Muscle of leg (tissue), 11 donors: ENCODE data around the gene ADAM22. TPM values are rescaled to one million over a fixed set of nuclear protein-coding genes. Genes with fewer than 3 reads are reported as not detected.

Experiments
- DNase-seq: peaks from one replicate; pipeline ENCODE4 v3.0.0; 2013
- H3K27ac ChIP-seq: one replicate; pipeline ENCODE4 v1.5.1; 2013; ENCODE audit warnings: mild to moderate bottlenecking, low read length, control low read depth
- H3K27me3 ChIP-seq: one replicate; pipeline ENCODE4 v1.6.1; 2013; ENCODE audit warnings: low read length; ENCODE audit not compliant: control insufficient read depth, insufficient read depth
- H3K36me3 ChIP-seq: one replicate; pipeline ENCODE4 v1.6.1; 2013; ENCODE audit warnings: low read length; ENCODE audit not compliant: control insufficient read depth, insufficient read depth
- H3K4me1 ChIP-seq: one replicate; pipeline ENCODE4 v1.6.1; 2013; ENCODE audit warnings: low read length; ENCODE audit not compliant: control insufficient read depth, insufficient read depth
- H3K4me3 ChIP-seq: one replicate; pipeline ENCODE4 v1.5.1; 2013; ENCODE audit warnings: low read length, control low read depth
- H3K9me3 ChIP-seq: replicated peaks from 2 replicates; pipeline ENCODE4 v1.6.1; 2013; ENCODE audit warnings: low read depth, low read length; ENCODE audit not compliant: control insufficient read depth
- WGBS: methylation state at CpG from one replicate; pipeline ENCODE4 v1.1.5; 2013; ENCODE audit warnings: missing lambda C conversion rate; ENCODE audit not compliant: insufficient coverage; 5-methylcytosine and 5-hydroxymethylcytosine counted together
- polyA plus RNA-seq, 8 donors: library from polyadenylated mRNA; unstranded; fragments of 120-200 nt; gene quantifications; one replicate each; pipeline versions ENCODE4 v1.2.1 to v1.2.3, GENCODE V29; 2013; ENCODE audit warnings: inconsistent platforms in 1 of 8, low replicate concordance in 1 of 8; ENCODE audit not compliant: insufficient read length in 8 of 8, insufficient read depth in 1 of 8
- total RNA-seq: library from RNA; stranded (reverse); fragments of 120-200 nt; gene quantifications from one replicate; pipeline ENCODE4 v1.2.4, GENCODE V29; 2013

Gene ADAM22
- total and polyA plus RNA-seq, 9 donors, result 7.3 to 17.1 (median 15.1) TPM

DNA sequence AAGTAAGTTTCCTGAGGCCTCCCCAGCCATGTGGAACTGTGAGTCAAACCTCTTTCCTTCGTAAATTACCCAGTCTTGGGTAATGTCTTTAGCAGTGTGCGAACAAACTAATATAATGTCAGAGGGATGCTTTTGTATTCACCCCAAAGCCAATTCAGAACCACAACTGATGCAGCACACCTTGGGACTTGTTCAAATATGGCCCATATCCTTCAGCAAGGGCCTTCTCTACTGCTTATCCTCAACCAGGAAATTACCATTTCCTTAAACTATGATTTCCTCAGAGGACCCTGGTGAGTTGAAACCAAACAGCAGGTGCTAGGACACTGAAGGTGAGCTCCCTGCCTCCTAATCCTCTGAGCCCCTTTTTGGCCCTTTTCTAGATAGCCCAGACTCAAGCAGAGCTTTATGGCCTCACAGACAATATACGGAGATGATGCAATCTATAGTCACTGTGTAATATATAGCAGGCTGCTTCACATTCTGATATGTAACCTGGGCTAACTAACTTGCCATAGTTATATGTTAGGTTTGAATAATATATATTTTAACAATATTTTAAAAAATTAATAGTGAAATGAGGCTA is 270.6 kb downstream of the ADAM22 start:
- no CpG with 5 or more reads among the region's 3 CpGs for WGBS
- H3K4me1 ChIP-seq, result peaks cover 9% of the 10 kb centered on the region
- no peak for DNase-seq
- H3K36me3 ChIP-seq, result peaks cover 40% of the 10 kb centered on the region
- H3K27me3 ChIP-seq, result no peaks in the 10 kb centered on the region
- no peaks in the 10 kb centered on the region for H3K9me3 ChIP-seq
- no peak overlapping the region for H3K27ac ChIP-seq
- no peak overlapping the region for H3K4me3 ChIP-seq

DNA sequence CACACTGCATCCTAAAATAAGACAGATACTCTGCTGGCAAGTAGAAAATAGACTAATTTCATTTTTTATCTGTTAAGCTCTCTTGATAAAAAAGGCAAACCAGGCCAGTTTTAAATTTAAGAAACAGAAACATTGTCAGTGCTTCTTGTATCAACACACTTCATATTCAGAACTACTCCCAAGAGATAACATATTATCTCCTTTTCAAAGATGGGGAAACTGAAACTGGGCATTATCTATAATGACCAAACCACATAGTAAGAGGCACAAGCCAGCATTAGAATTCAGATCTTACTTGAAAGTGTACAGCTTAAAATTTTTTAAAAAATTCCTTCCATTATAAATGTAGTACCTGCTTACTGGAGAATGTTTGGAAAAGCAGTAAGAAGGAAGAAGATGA is 271.1 kb downstream of the ADAM22 start:
- peaks cover 9% of the 10 kb centered on the region for H3K4me1 ChIP-seq
- no peak overlapping the region for H3K4me3 ChIP-seq
- no peak overlapping the region for H3K27ac ChIP-seq
- no peak for DNase-seq
- peaks cover 43% of the 10 kb centered on the region for H3K36me3 ChIP-seq
- H3K9me3 ChIP-seq, result no peaks in the 10 kb centered on the region
- H3K27me3 ChIP-seq, result no peaks in the 10 kb centered on the region

DNA sequence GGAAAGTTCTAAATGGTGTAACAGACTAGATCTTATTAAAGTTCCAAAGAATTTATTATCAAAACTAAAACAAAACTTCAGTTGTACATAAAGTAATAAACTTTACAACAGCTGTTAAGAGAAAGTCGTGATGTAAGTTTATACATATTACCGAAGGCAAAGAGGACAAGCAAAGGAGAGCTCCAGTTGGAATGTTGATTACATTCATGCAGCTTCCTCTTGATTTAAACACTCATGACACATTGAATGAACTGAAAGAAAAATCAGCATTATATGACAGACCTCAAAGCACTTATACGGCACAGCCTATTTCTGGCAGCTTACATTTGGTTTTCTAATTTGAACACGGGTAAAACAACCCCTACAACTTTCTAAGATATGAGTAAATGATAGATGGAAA is 272.2 kb downstream of the ADAM22 start:
- Histone ChIP-seq H3K4me1 (peaks cover 2% of the 10 kb centered on the region), H3K9me3 (no peaks in the 10 kb centered on the region), H3K4me3 (no peak overlapping the region), H3K36me3 (peaks cover 45% of the 10 kb centered on the region), H3K27ac (no peak overlapping the region), H3K27me3 (no peaks in the 10 kb centered on the region)
- no peak for DNase-seq
- WGBS, result no CpG with 5 or more reads among the region's 4 CpGs

DNA sequence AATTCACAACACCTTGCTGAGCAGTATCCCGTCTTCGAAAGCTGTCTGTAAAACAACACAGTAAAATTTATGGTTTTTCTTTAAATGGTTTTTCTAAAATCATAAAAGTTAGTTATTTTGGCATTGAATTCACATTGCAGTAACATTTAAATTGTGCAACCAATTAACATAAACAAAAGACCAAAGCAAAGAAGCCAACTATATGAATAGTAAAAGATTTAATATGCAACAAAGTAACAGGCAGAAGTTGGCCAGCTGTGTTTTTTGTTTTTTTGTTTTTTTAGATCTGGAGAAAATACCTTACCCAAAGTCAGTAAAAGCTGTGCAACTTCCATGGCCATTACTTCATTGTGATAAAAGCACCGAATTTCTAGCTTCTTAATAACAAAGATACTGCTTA is 274.5 kb downstream of the ADAM22 start:
- DNase-seq, result no peak
- H3K27me3 ChIP-seq, result no peaks in the 10 kb centered on the region
- H3K4me1 ChIP-seq, result no peaks in the 10 kb centered on the region
- H3K9me3 ChIP-seq, result no peaks in the 10 kb centered on the region
- no CpG with 5 or more reads among the region's 3 CpGs for WGBS
- no peak overlapping the region for H3K27ac ChIP-seq
- peaks cover 52% of the 10 kb centered on the region for H3K36me3 ChIP-seq
- H3K4me3 ChIP-seq, result no peak overlapping the region

DNA sequence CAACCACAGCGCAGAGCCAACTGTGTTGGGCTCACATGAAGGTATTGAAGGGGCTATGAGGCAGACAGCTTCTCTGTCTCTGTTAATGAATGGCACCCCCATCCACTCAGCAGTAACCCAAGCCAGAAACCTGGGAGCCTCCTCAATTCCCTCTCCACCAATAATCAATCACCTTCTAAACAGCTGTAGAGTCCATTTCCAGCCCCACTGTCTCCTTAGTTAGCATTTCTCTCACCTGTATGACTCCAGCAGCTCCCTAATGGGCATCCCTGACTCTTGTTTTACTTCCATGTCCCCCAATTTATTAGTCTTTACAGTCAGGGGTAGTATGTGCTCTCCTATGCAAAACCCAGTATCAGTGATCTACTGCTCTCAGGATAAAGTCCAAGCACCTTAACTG is 278.9 kb downstream of the ADAM22 start:
- Histone ChIP-seq H3K4me3 (no peak overlapping the region), H3K4me1 (no peaks in the 10 kb centered on the region), H3K27ac (no peak overlapping the region), H3K36me3 (peaks cover 57% of the 10 kb centered on the region), H3K9me3 (no peaks in the 10 kb centered on the region), H3K27me3 (no peaks in the 10 kb centered on the region)
- WGBS, result 100% methylated on average over 1 of the region's 1 CpG
- no peak for DNase-seq

DNA sequence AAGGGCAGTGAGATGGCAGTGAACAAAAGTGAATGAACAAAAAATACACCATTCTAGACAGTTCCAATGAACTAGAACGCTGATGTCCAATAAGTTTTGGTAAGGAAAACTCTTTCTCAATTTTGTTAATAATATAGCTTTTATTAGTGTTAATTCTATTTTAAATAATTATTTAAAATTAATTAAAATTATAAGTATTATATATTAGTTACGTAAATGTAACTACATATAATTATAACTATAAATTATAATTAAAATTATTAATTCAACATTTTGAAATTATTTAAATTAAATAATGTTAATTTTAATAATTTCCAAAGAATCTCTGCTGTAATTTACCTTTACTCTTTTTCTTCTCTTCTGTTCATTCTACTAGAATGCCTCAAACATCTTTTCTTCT is 280.4 kb downstream of the ADAM22 start:
- Histone ChIP-seq H3K36me3 (peaks cover 49% of the 10 kb centered on the region), H3K27ac (no peak overlapping the region), H3K4me3 (no peak overlapping the region), H3K27me3 (no peaks in the 10 kb centered on the region), H3K9me3 (no peaks in the 10 kb centered on the region), H3K4me1 (peaks cover 6% of the 10 kb centered on the region)
- WGBS, result no CpG with 5 or more reads among the region's 2 CpGs
- DNase-seq, result no peak

DNA sequence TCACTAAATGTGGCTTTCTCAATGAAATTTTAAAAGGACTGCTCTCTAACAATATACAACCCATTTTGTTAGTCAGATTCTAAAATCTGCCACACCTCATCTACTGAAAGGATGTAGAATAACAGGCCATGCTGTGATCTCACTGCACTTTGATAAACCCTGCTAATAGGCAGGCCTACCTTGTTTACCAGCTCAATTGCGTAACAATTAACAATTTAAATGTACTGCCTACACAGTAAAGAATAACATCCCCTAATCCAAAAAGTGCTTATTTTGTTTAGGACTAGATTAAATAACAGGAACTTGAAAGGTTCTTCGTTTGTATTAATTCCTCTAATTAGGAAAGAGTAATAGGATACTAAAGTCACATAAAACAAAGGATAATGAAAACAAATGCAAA is 281.2 kb downstream of the ADAM22 start:
- no peak for DNase-seq
- no CpG with 5 or more reads among the region's 2 CpGs for WGBS
- H3K4me1 ChIP-seq, result peaks cover 6% of the 10 kb centered on the region
- H3K27me3 ChIP-seq, result no peaks in the 10 kb centered on the region
- peaks cover 43% of the 10 kb centered on the region for H3K36me3 ChIP-seq
- no peaks in the 10 kb centered on the region for H3K9me3 ChIP-seq
- H3K4me3 ChIP-seq, result no peak overlapping the region
- no peak overlapping the region for H3K27ac ChIP-seq

DNA sequence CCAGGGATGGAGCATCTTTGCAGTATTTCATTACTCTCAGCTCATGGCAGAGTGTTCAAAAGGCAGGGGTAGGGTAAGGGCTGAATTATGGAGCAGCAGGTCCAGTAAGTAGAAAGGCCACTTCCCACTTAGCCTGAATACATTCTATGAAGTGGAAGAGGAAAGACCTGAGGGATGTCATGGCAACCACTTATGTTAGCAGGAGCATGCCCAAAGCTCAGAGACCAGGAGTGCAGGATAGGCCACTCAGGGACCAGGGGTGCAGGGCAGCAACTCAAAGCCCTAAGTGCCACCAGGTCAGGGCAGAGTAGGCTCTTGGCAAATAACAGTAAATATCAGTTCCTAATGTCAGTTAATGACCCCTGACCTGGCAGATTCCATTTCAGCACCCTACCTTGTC is 282.2 kb downstream of the ADAM22 start:
- Histone ChIP-seq H3K9me3 (no peaks in the 10 kb centered on the region), H3K36me3 (peaks cover 41% of the 10 kb centered on the region), H3K4me1 (peaks cover 6% of the 10 kb centered on the region), H3K27ac (no peak overlapping the region), H3K4me3 (no peak overlapping the region), H3K27me3 (no peaks in the 10 kb centered on the region)
- DNase-seq, result no peak

DNA sequence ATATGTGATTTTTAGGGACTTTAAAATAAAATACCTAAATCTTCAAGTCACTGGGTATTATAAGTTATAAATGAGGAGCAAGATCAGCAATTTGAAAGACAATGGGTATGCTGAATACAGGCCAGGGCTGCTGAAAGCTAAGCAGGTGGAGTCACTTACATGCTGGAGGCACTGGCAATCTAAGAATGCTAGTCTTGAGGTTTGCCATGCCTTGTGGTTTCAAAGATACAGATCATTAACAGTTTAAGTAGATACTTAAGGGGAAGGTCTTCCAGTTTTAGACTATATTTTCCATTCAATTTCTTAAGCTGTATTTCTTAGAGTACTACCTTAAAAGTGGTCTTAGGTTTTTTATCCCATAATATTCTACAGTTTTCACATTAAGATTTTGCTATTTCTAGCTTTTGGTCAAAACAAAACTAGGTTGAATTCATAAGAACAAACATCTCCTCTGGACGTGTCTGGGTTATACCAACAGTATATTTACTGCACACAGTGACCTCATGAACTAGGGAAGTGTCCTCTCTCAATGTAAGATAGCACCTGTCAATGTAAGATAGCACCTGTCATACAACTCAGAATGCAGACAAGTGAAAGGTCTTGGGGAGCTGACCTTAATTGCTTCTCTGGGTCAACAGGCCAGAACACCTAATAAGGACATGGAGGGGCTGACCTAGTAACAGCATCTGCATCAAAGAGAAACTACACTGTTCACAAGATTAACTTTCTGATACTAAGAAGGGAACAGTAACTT is 283.8 kb downstream of the ADAM22 start:
- Histone ChIP-seq H3K9me3 (no peaks in the 10 kb centered on the region), H3K27me3 (no peaks in the 10 kb centered on the region), H3K27ac (peak overlapping the region; percentile 80), H3K4me3 (no peak overlapping the region), H3K36me3 (peaks cover 33% of the 10 kb centered on the region), H3K4me1 (peaks cover 6% of the 10 kb centered on the region)
- peak; percentile 11 for DNase-seq
- WGBS, result no CpG with 5 or more reads among the region's 1 CpG

DNA sequence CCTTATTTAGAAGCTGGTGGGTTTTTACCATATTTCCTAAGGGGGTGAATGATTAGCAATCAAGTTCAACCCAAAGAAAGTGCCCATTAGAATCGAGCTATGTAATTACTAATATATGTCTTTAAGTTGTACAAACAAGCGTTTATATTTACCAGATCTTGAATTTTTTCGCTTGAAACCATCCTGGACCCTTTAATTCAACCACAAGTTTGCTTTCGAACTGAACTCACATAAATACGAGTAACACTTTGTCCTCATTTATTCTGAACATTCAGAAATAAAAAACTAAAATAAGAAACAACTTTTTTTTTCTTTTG is 284.3 kb downstream of the ADAM22 start:
- 54% methylated on average over 4 of the region's 5 CpGs for WGBS
- Histone ChIP-seq H3K27me3 (no peaks in the 10 kb centered on the region), H3K27ac (peak overlapping the region; percentile 80), H3K4me1 (peaks cover 6% of the 10 kb centered on the region), H3K36me3 (peaks cover 28% of the 10 kb centered on the region), H3K9me3 (no peaks in the 10 kb centered on the region), H3K4me3 (peak overlapping the region; percentile 91)
- no peak for DNase-seq
